ENCODE measurements around the gene SCN1B.

The SCN1B gene

DNA sequence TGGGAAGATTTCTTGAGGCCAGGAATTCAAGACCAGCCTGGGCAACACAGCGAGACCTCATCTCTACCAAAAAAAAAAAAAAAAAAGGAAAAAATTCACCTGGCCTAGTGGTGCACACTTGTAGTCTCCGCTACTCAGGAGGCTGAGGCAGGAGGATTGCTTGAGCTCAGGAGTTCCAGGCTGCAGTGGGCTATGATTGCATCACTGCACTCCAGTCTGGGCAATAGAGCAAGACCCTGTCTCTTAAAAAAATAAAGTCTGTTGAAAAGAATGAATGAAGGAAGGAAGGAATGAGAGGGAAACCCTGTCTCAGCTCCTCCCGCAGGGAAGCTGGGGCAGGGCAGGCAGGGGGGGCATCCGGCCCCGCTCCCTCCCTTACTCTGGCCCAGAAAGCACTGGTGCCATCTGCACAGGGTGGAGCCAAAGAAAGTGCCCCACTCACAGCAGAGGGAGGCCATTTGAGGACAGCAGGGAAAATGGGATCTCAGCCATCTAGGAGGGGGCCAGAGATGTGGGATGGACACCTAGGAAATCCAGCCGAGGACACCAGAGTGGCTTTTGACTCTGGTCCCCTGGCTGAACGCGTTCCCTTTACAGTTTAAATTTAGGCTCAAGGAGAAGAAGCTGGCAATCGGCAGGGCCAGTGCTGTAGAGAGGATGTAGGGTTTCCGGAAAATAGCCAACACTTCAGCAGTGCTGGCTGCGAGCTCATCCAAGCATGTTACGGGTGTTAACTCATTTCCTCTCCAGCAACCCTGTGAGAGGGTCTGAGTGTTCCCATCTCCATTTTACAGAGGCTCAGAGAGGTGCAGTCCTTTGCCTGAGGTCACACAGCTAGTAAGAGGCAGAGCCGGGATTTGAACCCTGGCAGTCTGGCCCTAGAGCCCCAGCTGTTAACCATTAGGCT lies 7.7 kb downstream of the SCN1B start:
- H3K36me3 ChIP-seq (ENCODE audit: control insufficient read depth in 2 of 2, insufficient read depth in 2 of 2, low read length in 2 of 2), result no peaks in the 10 kb centered on the region
- no peaks in the 10 kb centered on the region for H3K9me3 ChIP-seq (ENCODE audit: control insufficient read depth in 2 of 2, low read length in 2 of 2)
- no peak overlapping the region for H3K4me3 ChIP-seq (ENCODE audit: low read length in 2 of 2)
- no peak overlapping the region for H3K9ac ChIP-seq (ENCODE audit: low read depth in 1 of 2, low read length in 2 of 2)
- H3K27ac ChIP-seq (ENCODE audit: low read depth in 2 of 2, low read length in 2 of 2), result peak overlapping the region in 1 of 2 donors; percentile 8
- H3K27me3 ChIP-seq (ENCODE audit: control insufficient read depth in 2 of 2, insufficient read depth in 2 of 2, low read length in 2 of 2), result peaks cover 5 to 7% of the 10 kb centered on the region in 2 donors
- peaks cover 12 to 24% of the 10 kb centered on the region in 2 donors for H3K4me1 ChIP-seq (ENCODE audit: control insufficient read depth in 2 of 2, insufficient read depth in 2 of 2, low read length in 2 of 2)

DNA sequence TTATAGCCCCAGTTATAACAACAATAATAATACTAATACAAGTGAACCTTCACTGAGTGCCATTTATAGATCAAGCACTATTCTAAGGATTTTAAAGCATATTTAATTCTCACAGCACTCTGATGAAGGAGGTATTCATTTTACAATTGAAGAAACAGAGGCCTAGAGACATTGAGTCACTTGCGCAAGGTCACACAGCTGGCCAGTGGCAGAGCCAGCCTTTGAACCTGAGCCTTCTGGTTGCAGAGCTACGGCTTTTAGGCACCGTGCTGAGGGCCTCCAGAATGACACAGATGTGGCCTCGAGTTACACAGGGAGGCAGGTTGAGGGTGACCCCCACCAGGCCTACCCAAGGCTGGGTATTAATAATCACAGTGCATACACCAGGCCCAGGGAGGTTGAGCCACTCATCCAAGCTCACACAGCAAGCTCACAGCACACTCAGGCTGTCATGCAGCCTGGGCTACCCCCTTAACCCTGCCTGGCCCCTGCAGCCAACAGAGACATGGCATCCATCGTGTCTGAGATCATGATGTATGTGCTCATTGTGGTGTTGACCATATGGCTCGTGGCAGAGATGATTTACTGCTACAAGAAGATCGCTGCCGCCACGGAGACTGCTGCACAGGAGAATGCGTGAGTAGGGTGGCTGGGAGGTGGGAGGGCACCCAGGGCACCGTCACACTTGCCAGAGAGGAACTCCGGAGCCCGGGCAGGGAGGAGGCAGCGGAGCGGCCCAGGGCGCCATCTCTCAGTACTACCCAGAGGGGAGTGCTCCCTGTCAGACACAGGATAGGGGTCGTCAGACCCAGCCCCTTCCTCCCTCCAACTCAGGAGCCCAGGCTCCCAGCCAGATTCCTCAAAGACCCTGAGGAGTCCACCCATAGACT lies 8.6 kb downstream of the SCN1B start:
- Histone ChIP-seq H3K4me1 (ENCODE audit: control insufficient read depth in 2 of 2, insufficient read depth in 2 of 2, low read length in 2 of 2) (peaks cover 12 to 24% of the 10 kb centered on the region in 2 donors), H3K36me3 (ENCODE audit: control insufficient read depth in 2 of 2, insufficient read depth in 2 of 2, low read length in 2 of 2) (no peaks in the 10 kb centered on the region), H3K27me3 (ENCODE audit: control insufficient read depth in 2 of 2, insufficient read depth in 2 of 2, low read length in 2 of 2) (peaks cover 1 to 5% of the 10 kb centered on the region in 2 donors), H3K27ac (ENCODE audit: low read depth in 2 of 2, low read length in 2 of 2) (no peak overlapping the region), H3K9ac (ENCODE audit: low read depth in 1 of 2, low read length in 2 of 2) (no peak overlapping the region), H3K4me3 (ENCODE audit: low read length in 2 of 2) (no peak overlapping the region), H3K9me3 (ENCODE audit: control insufficient read depth in 2 of 2, low read length in 2 of 2) (no peaks in the 10 kb centered on the region)

DNA sequence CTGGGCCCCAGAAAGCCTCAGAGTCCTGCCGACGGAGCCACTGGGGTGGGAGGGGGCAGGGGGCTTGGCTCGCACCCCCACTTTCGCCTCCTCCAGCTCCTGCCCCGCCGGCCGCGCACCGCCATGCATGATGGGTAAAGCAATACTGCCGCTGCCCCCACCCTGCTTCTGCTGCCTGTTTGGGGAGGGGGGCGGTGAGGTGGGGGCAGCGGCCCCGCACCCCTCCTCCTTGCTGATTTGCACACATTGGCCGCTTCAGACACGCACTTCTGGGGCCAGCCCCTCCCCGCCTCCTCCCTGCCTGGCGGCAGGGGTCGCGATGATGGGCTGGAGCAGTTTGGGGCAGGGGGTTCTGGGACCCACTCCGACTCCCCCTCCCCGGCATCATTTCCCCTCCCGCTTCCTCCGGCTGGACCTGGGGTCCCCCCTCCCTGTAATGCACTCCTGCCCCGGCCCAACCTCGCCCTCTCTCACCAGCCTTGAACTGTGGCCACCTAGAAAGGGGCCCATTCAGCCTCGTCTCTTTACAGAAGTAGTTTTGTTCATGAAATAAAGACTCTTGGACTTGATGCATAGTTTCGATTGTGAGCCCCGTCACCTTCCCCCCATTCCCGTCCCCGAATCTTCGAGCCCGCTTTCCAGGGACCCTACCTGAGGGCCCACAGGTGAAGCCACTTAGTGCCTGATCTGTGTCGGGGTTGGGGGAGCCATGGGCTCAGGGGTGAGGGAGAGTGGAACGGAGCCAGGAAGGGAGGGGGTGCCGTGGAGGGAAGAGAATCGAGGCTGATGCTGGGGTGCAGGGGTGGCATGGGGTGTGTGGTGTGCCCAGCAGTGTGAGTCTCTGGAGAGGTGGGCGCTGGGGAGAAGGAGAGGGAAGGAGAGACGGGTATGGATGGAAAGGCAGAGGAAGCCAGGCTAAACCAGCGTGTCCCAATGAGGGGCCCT lies 9.9 kb downstream of the SCN1B start:
- H3K4me3 ChIP-seq (ENCODE audit: low read length in 2 of 2), result peak overlapping the region; percentile 22 to 26
- H3K27ac ChIP-seq (ENCODE audit: low read depth in 2 of 2, low read length in 2 of 2), result peak overlapping the region; percentile 48 to 65
- peaks cover 12 to 24% of the 10 kb centered on the region in 2 donors for H3K4me1 ChIP-seq (ENCODE audit: control insufficient read depth in 2 of 2, insufficient read depth in 2 of 2, low read length in 2 of 2)
- H3K36me3 ChIP-seq (ENCODE audit: control insufficient read depth in 2 of 2, insufficient read depth in 2 of 2, low read length in 2 of 2), result no peaks in the 10 kb centered on the region
- peaks cover 0 to 5% of the 10 kb centered on the region in 2 donors for H3K27me3 ChIP-seq (ENCODE audit: control insufficient read depth in 2 of 2, insufficient read depth in 2 of 2, low read length in 2 of 2)
- H3K9me3 ChIP-seq (ENCODE audit: control insufficient read depth in 2 of 2, low read length in 2 of 2), result no peaks in the 10 kb centered on the region
- H3K9ac ChIP-seq (ENCODE audit: low read depth in 1 of 2, low read length in 2 of 2), result peak overlapping the region; percentile 5 to 32

DNA sequence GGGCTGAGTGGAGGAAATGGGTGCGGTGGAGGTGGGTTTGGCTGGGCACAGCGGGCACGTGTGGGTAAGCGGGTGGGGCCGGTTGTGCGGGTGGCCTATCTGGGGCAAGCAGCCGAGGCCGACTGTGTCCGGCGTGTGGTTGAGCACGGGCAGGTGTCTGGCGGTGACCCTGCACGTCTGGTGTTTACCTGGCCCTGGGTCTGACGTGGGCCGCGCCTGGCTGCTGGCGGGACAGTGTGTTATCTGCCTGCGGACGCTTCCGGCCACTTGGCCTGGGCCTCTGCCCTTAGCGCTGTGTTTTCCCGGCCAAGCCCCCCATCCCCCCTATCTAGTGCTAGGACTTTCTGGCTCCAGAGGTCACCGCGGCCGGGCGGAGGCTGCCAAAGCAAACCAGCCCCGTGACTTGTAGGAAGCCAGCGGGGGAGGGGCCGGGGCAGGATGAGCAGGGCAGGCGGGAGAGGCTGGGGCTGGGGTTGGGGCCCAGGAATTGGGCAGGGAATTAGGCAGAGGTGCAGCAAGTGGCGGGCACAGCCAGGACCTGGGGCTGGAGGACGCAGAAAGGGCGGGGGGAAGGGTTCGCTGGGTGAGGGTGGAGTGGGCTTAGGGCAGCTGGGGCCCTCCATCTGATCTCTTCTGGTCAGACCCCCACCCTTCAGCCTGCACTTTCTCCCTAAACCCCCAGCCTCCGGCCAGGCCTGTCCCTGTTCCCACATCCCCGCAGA lies 10.7 kb downstream of the SCN1B start:
- Histone ChIP-seq H3K4me3 (ENCODE audit: low read length in 2 of 2) (peak overlapping the region; percentile 22 to 26), H3K4me1 (ENCODE audit: control insufficient read depth in 2 of 2, insufficient read depth in 2 of 2, low read length in 2 of 2) (peaks cover 12 to 24% of the 10 kb centered on the region in 2 donors)

DNA sequence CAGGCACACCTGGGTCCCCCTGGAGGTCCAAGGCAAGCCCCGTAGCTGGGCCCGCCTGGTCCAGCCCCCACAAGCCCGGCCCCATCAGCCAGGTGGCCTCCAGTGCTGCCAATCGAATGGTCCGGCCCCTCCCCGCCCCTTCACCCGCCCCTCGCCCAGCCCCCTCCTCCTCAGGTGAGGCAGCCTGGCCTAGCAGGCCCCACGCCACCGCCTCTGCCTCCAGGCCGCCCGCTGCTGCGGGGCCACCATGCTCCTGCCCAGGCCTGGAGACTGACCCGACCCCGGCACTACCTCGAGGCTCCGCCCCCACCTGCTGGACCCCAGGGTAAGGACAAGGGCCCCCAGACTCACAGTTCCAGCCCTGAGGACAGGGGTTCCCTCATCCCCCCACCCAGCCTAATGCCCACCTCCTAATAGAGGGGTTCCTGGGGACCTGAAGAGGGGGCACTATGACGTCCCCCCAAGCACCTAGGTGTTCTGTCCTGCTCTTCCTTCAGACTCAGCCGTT lies 11.3 kb downstream of the SCN1B start, which contains the start of gene HPN:
HPN (plus strand) TSS at position 174 of the 508 bp plus-strand sequence. CDS start 786 bp downstream, outside the sequence.
- peak within 1 kb of the TSS; percentile 22 to 26 for H3K4me3 ChIP-seq (ENCODE audit: low read length in 2 of 2)
- no peaks in the 10 kb centered on the region for H3K36me3 ChIP-seq (ENCODE audit: control insufficient read depth in 2 of 2, insufficient read depth in 2 of 2, low read length in 2 of 2)
- peaks cover 0 to 5% of the 10 kb centered on the region in 2 donors for H3K27me3 ChIP-seq (ENCODE audit: control insufficient read depth in 2 of 2, insufficient read depth in 2 of 2, low read length in 2 of 2)
- peak within 1 kb of the TSS; percentile 48 to 65 for H3K27ac ChIP-seq (ENCODE audit: low read depth in 2 of 2, low read length in 2 of 2)
- peak within 1 kb of the TSS; percentile 5 to 32 for H3K9ac ChIP-seq (ENCODE audit: low read depth in 1 of 2, low read length in 2 of 2)
- H3K4me1 ChIP-seq (ENCODE audit: control insufficient read depth in 2 of 2, insufficient read depth in 2 of 2, low read length in 2 of 2), result peaks cover 12 to 24% of the 10 kb centered on the region in 2 donors
- H3K9me3 ChIP-seq (ENCODE audit: control insufficient read depth in 2 of 2, low read length in 2 of 2), result no peaks in the 10 kb centered on the region

More for the DNA sequence above, 10.7 kb downstream of the SCN1B start:
- Histone ChIP-seq H3K9me3 (ENCODE audit: control insufficient read depth in 2 of 2, low read length in 2 of 2) (no peaks in the 10 kb centered on the region), H3K9ac (ENCODE audit: low read depth in 1 of 2, low read length in 2 of 2) (peak overlapping the region; percentile 5 to 32), H3K27ac (ENCODE audit: low read depth in 2 of 2, low read length in 2 of 2) (peak overlapping the region; percentile 48 to 65), H3K27me3 (ENCODE audit: control insufficient read depth in 2 of 2, insufficient read depth in 2 of 2, low read length in 2 of 2) (peaks cover 0 to 5% of the 10 kb centered on the region in 2 donors), H3K36me3 (ENCODE audit: control insufficient read depth in 2 of 2, insufficient read depth in 2 of 2, low read length in 2 of 2) (no peaks in the 10 kb centered on the region)

DNA sequence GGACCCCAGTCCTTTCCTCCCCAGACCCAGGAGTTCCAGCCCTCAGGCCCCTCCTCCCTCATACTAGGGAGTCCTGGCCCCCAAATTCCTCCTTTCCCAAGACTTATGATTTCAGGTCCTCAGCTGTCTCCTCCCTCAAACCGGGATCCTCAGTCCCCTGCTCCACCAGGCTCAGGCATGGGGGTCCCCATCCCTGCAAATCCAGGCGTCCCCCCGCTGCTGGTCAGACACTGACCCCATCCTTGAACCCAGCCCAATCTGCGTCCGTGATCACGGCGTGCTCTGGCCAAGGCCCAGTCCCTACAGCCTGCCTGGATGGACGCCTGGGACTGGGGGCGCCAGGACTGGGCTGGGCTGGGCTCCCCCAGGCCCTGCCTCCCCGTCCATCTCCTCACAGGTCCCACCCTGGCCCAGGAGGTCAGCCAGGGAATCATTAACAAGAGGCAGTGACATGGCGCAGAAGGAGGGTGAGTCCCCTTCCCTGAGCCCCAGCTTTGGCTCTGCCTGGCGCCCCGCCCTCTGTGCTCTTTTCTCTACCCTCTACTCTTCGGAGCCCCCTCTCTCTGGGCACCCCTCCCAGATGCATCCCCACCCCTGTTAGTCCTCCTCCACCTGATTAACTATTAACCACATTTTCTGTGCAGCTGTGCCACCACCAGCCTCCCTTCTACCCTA lies 11.9 kb downstream of the SCN1B start:
- H3K4me3 ChIP-seq (ENCODE audit: low read length in 2 of 2), result no peak overlapping the region
- peaks cover 12 to 24% of the 10 kb centered on the region in 2 donors for H3K4me1 ChIP-seq (ENCODE audit: control insufficient read depth in 2 of 2, insufficient read depth in 2 of 2, low read length in 2 of 2)
- no peak overlapping the region for H3K9ac ChIP-seq (ENCODE audit: low read depth in 1 of 2, low read length in 2 of 2)
- no peak overlapping the region for H3K27ac ChIP-seq (ENCODE audit: low read depth in 2 of 2, low read length in 2 of 2)
- no peaks in the 10 kb centered on the region for H3K36me3 ChIP-seq (ENCODE audit: control insufficient read depth in 2 of 2, insufficient read depth in 2 of 2, low read length in 2 of 2)
- peaks cover 0 to 5% of the 10 kb centered on the region in 2 donors for H3K27me3 ChIP-seq (ENCODE audit: control insufficient read depth in 2 of 2, insufficient read depth in 2 of 2, low read length in 2 of 2)
- H3K9me3 ChIP-seq (ENCODE audit: control insufficient read depth in 2 of 2, low read length in 2 of 2), result no peaks in the 10 kb centered on the region

DNA sequence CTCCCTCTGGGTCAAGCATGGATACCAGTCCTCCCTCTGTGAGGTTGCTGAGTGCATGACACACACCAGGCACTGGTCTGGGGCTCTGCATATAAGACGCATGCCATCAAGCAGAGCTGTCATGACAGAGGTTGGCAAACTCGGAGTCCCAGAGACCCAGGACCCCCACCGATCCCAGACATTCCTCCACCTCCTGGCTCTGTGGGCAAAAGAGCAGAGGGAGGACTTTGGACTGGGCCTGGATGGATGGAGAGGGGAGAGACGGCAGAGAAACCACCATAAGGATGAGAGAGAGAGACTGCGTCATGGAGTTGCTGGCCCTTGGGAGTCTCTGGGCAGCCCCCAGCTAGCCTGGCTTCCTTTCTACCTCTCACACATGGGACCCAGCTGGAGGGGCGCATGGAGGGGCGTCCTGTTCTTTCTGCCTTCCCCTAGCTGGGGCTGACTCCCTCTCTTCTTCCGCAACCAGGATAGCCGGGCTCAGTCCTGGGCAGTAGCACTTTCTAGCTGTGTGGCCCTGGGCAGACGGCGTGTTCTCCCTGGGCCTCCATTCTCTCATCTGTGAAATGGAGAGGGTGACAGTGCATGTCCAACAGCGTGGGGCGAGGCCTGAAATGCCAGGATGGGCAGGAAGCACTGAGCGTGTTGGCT lies 12.8 kb downstream of the SCN1B start:
- no peak overlapping the region for H3K4me3 ChIP-seq (ENCODE audit: low read length in 2 of 2)
- peaks cover 12 to 24% of the 10 kb centered on the region in 2 donors for H3K4me1 ChIP-seq (ENCODE audit: control insufficient read depth in 2 of 2, insufficient read depth in 2 of 2, low read length in 2 of 2)
- no peaks in the 10 kb centered on the region for H3K36me3 ChIP-seq (ENCODE audit: control insufficient read depth in 2 of 2, insufficient read depth in 2 of 2, low read length in 2 of 2)
- no peaks in the 10 kb centered on the region for H3K9me3 ChIP-seq (ENCODE audit: control insufficient read depth in 2 of 2, low read length in 2 of 2)
- H3K27me3 ChIP-seq (ENCODE audit: control insufficient read depth in 2 of 2, insufficient read depth in 2 of 2, low read length in 2 of 2), result peaks cover 0 to 5% of the 10 kb centered on the region in 2 donors
- no peak overlapping the region for H3K9ac ChIP-seq (ENCODE audit: low read depth in 1 of 2, low read length in 2 of 2)
- H3K27ac ChIP-seq (ENCODE audit: low read depth in 2 of 2, low read length in 2 of 2), result no peak overlapping the region

DNA sequence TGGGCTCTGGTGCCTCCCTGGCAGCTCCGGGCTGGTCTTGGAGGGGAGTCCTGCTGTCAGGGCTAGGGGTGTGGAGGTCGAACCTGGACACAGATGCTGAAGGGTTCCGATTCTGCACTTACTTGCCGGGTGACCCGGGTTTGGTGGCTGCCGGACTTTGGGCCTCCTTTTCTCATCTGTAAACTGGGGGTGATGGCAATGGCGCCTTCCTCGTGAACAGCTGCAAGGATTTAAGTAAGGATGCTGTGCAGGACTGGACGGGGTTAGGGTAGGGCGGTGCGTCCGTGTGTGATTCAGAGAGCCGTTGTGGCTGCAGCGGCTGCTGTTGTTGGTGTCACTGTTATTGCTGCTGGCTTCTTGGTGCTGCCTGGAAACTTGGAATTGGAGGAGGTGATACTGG lies 13.6 kb downstream of the SCN1B start:
- no peak overlapping the region for H3K9ac ChIP-seq (ENCODE audit: low read depth in 1 of 2, low read length in 2 of 2)
- H3K4me3 ChIP-seq (ENCODE audit: low read length in 2 of 2), result no peak overlapping the region
- H3K9me3 ChIP-seq (ENCODE audit: control insufficient read depth in 2 of 2, low read length in 2 of 2), result no peaks in the 10 kb centered on the region
- H3K4me1 ChIP-seq (ENCODE audit: control insufficient read depth in 2 of 2, insufficient read depth in 2 of 2, low read length in 2 of 2), result peaks cover 12 to 24% of the 10 kb centered on the region in 2 donors
- no peak overlapping the region for H3K27ac ChIP-seq (ENCODE audit: low read depth in 2 of 2, low read length in 2 of 2)
- H3K36me3 ChIP-seq (ENCODE audit: control insufficient read depth in 2 of 2, insufficient read depth in 2 of 2, low read length in 2 of 2), result no peaks in the 10 kb centered on the region
- H3K27me3 ChIP-seq (ENCODE audit: control insufficient read depth in 2 of 2, insufficient read depth in 2 of 2, low read length in 2 of 2), result peaks cover 0 to 3% of the 10 kb centered on the region in 2 donors

All from mucosa of rectum (tissue), 2 donors.